Activated T-cell treated with anti-CD3 and anti-CD28 coated beads, Interleukin-2, amount 50 U/mL, for 4 hours (primary cell): ENCODE measurements around the gene CCDC86. TPM values are rescaled to one million over a fixed set of nuclear protein-coding genes. Genes with fewer than 3 reads are reported as not detected.

Source experiments
- ATAC-seq, 2 donors: fragments of 200-7000 bp; cut with Tn5 transposase; one replicate each; pipeline ENCODE4 v1.10.0; 2021
- DNase-seq: peaks from one replicate; pipeline ENCODE4 v3.0.0-alpha.2; 2020
- H3K27me3 Mint-ChIP-seq: one replicate; pipeline ENCODE4 v1.8.0; 2021; ENCODE audit warnings: low read depth, mixed read lengths
- H3K36me3 Mint-ChIP-seq: one replicate; pipeline ENCODE4 v1.8.0; 2022; ENCODE audit warnings: mixed read lengths; ENCODE audit not compliant: insufficient read depth
- H3K4me1 Mint-ChIP-seq: one replicate; pipeline ENCODE4 v1.8.0; 2021; ENCODE audit warnings: low read depth, mixed read lengths
- H3K4me3 Mint-ChIP-seq: one replicate; pipeline ENCODE4 v1.8.0; 2021; ENCODE audit warnings: mild to moderate bottlenecking, moderate library complexity, mixed read lengths
- H3K9me3 Mint-ChIP-seq: one replicate; pipeline ENCODE4 v1.8.0; 2021; ENCODE audit warnings: mixed read lengths
- total RNA-seq, 3 donors: library from RNA; stranded (reverse); gene quantifications; one replicate each; pipeline ENCODE4 v1.2.1, GENCODE V29; 2021

CCDC86 gene
- total RNA-seq, 3 donors from 2014 or later = 182 to 218 (median 190) TPM

DNA sequence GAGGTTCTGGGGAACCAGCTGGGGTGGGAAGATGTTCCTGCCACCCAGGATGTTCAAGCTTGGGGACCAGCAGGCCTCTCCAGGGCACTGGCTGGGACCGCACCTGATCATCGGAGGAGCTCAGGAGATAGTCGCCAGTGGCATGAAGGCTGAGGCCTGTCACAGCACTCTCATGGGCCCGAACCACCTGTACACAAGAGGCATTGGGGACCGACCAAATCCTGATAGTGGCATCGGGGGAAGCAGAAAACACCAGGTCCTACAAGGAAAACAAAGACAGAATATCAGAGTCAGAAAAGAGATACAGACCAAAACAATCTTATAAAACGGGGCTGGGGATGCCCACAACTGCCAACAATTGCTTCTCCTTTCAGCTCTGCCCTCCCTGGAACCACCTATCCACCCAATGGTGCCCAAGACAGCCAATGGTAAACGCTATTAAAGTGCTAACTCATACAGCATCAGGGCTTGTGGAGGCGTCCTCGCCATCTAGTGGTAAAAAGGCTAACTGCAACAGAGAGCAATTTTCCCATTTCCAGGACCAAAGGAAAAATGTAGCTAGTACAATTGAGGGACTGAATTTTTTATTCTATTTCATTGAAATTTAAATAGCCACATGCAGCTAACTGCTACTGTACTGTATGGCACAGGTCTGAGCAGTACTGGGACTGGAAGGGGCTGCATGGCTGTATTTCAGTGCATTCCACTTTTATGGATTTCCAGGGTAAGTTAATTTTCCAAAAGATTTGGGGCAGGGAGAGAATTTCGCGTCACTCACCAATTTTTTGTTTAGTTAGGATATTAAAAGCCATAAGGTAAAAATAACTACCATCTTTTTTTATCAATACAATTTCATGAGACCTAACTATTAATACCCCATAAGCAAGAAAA, 57.4 kb downstream of the CCDC86 start:
- H3K4me3 Mint-ChIP-seq = no peak overlapping the region
- no peak for DNase-seq
- peaks cover 65% of the 10 kb centered on the region for H3K36me3 Mint-ChIP-seq
- no peaks in the 10 kb centered on the region for H3K9me3 Mint-ChIP-seq
- H3K4me1 Mint-ChIP-seq = peaks cover 14% of the 10 kb centered on the region
- ATAC-seq = peak; percentile 76 to 86
- no peaks in the 10 kb centered on the region for H3K27me3 Mint-ChIP-seq

- Mint-ChIP-seq H3K4me1 (peaks cover 20% of the 10 kb centered on the region), H3K4me3 (no peak overlapping the region), H3K27me3 (no peaks in the 10 kb centered on the region), H3K9me3 (no peaks in the 10 kb centered on the region), H3K36me3 (peaks cover 60% of the 10 kb centered on the region)
- DNase-seq = no peak
- ATAC-seq = no peak
Observed at GRCh38 chr11:60899977-60900376, 58.1 kb downstream of the CCDC86 start.

Other genes starting within 250 kb of the CCDC86 start
- not detected for gene MS4A8, start 142.5 kb upstream of the CCDC86 start, total RNA-seq
- gene MS4A18, start 117.4 kb upstream of the CCDC86 start, total RNA-seq = not detected
- gene MS4A15, start 85.2 kb upstream of the CCDC86 start, total RNA-seq = not detected
- not detected for gene MS4A10, start 56.8 kb upstream of the CCDC86 start, total RNA-seq
- under 1 TPM; 0.23 to 0.45 (median 0.35) TPM for gene PTGDR2, start 13.8 kb downstream of the CCDC86 start, total RNA-seq
- not detected for gene ZP1, start 25.4 kb downstream of the CCDC86 start, total RNA-seq
- gene PRPF19, start 64.5 kb downstream of the CCDC86 start, total RNA-seq = 100 to 1,000 TPM; 297 to 335 (median 311) TPM
- gene TMEM109, start 72.0 kb downstream of the CCDC86 start, total RNA-seq = 100 to 1,000 TPM; 184 to 216 (median 204) TPM
- 1 to 10 TPM in 2 of 3 donors, under 1 TPM in 1; 0.84 to 1.4 (median 1.4) TPM for gene TMEM132A, start 82.3 kb downstream of the CCDC86 start, total RNA-seq
- 1 to 10 TPM; 3.8 to 6.1 (median 5.5) TPM for gene SLC15A3, start 110.1 kb downstream of the CCDC86 start, total RNA-seq
- gene CD6, start 129.6 kb downstream of the CCDC86 start, total RNA-seq = 100 to 1,000 TPM; 638 to 711 (median 642) TPM